HS-27A (cell line): ENCODE measurements around the gene CBLIF.
A peak's percentile ranks its signal among the peaks of the same experiment; 100 is the strongest.
"Not testable (repeated sequence)": the region's sequence is repeated elsewhere in the genome, so short reads cannot be mapped to it uniquely, and the experiment has no call there.

Experiments
- DNase-seq: peaks from one replicate; pipeline ENCODE4 v3.0.0-alpha.2; 2012; ENCODE audit warnings: low read depth, missing footprints

CBLIF gene

DNA sequence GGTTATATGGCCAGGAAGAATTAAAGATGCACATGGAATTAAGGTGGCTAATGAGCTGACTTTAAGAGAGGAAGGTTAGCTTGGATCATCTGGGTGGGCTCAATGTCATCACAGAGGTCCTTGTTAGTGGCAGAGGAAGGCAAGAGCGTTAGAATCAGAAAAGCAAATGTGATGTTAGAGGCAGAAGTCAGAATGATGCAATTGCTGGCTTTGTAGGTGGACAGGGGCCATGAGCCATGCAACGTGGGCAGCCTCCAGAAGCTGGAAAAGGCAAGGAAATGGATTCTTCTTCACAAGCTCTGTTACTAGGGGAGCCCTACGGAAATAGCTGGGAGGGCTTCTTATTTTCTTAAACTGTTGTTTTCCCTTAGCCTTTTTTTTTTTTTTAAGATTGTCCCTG lies 2.3 kb upstream of the CBLIF start:
- DNase-seq = no peak

DNA sequence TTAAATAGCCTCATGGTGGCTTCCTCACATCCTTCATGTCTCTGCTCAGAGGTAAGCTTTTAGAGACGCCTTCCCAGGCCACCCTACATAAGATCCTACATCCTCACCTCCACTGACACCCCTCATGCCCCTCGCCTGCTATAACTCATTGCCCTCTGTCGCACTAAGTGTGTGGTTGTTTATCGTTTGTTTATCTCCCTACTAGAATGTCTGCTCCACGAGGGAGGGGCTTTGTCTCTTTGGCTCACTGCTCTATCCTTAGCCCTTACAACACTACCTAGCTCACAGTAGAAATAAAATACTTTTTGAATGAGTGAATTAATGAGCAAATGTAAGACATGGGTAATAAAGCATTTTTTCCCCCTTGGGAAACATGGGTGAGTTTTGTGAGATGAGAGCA lies 1.3 kb upstream of the CBLIF start:
- no peak for DNase-seq

DNA sequence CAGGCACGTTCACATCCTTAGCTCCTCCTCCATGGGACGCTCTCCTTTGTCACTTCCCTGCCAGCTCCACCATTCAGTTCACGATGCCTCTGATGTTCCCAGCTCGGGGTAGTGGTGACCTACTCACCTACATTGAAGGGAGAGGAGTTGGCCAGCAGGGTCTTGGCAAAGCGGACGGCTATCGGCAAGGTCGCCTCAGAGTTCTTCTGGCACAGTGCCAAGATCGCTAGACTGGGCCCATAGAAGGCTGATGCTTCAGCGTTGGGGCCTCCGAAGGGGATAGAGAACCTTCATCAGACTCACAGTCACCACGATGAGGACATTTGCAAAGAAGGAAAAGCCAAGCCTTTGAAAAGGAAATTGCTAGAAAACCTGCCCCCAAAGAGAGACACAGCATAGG lies 3.0 kb downstream of the CBLIF start:
- no peak for DNase-seq

DNA sequence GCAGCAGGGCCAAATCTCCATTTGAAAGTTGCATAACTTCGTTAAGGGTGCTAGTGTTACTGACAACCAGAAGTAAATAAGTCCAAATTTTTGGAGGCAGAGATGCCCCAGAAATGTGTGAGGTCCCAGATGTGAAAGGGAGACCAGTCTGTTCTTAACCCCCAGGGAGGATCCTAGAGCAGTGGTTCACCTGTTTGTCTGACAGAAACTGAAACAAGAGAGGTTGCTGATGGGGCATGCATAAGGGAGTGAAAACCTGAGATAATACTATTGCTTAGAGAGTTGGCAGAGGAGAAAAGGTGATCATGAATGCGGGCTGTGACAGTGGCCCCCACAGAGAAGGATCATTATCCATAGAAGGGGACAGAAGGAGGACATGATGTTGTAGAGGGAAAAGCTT lies 3.8 kb downstream of the CBLIF start:
- no peak for DNase-seq

DNA sequence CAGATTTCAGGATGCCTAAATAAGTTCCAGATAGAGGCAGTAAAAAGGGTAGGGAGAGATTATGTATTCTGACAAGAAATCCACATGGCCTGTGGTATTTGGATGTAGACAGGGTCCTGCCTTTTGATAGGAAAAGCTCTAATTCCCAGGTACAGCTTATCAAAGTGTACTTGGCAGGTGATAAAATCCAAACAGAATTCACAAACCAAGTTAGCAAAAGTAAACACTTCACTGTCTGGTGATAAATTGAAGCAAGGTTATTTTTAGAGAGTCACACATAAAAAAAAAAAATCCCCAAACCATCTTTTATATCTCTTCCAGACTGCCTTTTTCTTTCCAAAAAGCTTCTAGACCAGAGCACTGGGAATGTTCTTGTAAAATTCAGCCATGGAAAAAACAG lies 5.7 kb downstream of the CBLIF start:
- no peak for DNase-seq

DNA sequence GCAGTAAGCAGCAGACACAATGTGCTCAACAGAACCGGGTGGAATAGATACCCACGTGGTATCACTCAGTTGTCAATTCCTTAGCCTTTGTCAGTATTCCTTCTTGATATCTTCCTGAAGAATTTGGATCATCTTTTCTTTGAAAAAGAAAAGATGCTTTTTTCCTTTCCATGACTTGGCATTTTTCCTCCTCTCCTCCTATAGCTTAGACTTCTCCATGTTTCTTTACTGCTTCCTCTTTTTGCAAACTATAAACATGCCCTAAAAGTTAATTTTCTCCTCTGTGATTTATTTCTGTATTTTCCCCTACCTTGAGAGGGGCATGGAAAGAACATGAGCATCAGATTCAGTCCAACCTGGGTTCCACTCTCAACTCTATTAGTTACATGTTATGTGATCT lies 11.7 kb downstream of the CBLIF start:
- DNase-seq = no peak

DNA sequence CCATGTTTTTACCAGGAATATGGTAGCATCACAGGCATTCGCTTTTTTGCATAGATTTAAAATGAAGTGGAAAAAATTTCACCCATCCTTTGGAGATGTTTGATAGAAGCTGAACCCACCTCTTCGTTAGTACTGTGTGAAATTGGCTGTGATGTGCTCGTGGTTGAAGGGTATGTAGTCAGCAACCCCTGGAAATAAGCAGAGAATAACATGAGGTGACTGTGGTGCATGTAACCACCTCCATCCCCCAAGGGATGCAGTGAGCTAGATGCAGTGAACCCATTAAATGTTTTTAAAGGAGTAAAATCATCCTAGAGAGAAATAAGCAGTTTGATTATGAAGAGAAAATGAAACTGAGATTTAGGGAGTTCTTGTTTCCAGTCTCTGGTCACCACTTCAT lies 15.9 kb downstream of the CBLIF start:
- DNase-seq = no peak

DNA sequence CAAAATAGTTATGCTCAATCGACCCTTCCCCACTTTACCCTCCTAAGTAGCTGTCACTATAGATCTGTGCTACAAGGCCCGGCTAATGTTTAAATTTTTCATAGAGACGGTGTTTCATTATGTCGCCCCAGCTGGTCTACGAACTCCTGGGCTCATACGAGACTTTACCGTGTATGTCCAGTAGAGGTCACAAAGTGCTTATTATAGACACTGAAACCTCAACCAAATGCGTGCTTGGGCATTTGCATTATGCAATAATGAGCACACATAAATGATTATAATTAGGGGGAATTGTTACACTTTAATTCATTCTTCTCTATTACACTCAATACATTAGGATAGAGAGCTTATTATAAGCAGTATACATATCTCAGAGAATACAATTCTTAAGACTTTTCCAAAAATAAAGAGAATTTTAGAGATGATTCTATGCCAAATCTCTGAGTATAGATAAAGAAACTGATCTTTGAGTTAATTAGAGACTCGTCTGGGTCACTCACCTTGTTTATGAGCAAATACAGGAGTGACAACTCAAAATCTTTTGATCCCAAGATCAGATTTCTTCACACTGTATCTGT lies 22.2 kb downstream of the CBLIF start:
- DNase-seq = peak; percentile 31

DNA sequence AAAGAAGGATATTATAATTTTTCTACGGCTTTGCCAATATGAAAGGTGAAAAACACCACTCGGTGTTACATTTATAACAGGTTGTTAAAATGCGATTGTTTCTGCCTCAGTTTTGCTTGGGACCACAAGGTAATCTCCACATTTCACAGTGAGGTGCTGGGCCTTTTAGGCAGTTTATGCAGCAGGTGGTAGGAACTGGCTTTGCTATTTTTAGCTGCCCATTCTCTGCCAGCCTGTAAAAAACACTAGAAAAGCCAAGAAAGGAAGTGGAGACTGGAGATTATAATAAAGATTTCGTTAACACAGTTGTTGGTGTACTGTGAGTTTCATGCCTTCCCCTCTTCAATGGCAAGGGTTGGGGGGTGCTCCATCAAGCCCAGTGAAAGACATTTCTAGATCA lies 26.7 kb downstream of the CBLIF start:
- DNase-seq = no peak

DNA sequence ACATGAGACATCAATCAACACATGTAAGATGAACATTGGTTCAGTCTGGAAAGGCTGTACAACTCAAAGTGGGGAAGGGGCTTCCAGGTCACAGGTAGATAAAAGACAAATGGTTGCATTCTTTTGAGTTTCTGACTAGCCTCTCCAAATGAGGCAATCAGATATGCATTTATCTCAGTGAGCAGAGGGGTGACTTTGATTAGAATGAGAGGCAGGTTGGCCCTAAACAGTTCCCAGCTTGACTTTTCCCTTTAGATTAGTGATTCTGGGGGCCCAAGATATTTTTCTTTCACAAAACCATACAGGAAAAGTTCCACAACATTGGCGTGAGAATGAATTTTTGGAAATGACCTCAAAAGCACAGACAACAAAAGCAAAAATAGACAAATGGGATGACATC lies 28.9 kb downstream of the CBLIF start:
- DNase-seq = not testable (repeated sequence)

DNA sequence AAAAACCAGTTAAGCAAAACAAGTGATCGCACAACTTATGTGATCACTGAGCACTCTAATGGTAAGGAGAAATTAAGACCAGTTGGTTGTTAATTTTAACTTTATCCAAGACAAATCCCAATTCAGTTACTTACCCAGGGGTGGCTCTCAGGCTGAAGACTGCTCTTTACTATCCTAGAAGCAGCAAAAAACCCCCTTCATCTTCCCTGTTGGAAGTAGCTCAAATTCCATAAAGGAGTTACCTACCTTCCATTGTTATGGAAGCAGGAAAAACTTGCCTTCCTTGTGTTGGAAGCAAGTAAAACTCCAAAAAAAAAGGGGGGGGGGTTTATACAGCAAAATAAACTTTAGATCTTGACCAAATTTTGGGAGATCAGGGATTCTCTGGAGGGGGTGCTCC lies 29.5 kb downstream of the CBLIF start:
- DNase-seq = no peak

DNA sequence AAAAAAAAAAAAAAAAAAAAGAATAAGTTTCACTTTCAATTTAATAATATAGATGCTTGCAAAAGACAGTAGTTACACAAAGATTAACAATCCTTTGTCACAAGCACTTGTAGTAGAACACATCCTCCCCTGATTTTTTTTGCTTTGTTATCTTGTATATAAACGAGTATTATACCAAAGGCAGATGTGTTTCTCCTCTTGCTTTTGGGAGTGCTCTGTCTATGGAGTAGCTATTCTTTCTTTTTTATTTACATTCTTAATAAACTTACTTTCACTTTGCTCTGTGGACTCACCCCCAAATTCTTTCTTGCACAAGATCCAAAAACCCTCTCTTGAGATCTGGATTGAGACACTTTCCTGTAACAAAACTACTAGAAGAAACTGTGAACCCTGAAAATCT lies 31.3 kb downstream of the CBLIF start:
- no peak for DNase-seq

DNA sequence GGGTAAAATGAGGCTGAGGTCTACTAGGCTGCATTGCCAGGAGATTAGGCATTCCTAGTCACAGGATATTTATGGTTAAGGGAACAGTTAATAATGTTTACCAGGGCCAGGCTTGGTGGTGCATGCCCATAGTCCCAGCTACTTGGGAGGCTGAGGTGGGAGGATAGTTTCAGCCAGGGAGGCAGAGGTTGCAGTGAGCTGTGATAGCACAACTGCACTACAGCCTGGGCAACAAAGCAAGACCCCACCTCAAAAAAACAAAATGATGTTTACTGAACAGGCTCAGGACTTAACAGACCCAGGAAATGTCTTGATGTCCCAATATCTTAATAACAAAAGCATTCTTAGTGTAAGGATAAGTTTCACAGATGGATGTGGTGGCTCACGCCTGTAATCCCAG lies 31.9 kb downstream of the CBLIF start:
- no peak for DNase-seq

DNA sequence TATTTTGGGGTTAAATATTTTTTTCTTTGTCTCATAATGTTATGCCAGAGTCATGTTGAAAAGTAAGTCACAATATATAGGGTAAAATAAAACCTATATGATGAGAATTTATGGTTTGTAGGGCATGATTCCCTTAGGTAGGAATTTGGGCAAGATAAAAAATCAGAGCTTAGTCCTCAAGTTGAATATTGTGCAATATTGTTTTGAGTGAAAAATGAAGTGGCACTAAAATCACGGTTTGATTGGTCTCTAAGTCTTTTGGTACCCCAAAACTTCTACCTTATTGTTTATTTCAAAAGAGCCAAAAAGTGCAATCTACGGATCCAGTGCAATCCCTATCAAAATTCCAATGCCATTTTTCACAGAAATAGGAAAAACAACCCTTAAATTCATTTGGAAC lies 33.1 kb downstream of the CBLIF start:
- no peak for DNase-seq

DNA sequence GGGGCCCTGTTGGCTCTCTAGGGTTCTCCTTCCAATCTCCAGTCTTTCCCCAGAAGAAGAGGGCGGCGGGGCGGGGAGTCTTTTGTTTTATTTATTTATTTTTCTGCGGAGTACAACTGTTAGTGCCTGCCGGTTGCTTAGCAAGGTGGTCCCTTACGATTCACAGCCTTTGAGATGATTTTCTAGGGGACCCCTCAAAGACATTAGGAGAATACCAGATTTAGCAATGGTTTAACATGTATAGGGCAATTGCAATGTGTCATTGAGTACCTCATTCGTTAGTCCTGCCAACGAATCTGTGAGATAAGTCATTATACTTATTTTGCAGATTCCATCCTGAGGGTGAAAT lies 34.4 kb downstream of the CBLIF start:
- DNase-seq = no peak

DNA sequence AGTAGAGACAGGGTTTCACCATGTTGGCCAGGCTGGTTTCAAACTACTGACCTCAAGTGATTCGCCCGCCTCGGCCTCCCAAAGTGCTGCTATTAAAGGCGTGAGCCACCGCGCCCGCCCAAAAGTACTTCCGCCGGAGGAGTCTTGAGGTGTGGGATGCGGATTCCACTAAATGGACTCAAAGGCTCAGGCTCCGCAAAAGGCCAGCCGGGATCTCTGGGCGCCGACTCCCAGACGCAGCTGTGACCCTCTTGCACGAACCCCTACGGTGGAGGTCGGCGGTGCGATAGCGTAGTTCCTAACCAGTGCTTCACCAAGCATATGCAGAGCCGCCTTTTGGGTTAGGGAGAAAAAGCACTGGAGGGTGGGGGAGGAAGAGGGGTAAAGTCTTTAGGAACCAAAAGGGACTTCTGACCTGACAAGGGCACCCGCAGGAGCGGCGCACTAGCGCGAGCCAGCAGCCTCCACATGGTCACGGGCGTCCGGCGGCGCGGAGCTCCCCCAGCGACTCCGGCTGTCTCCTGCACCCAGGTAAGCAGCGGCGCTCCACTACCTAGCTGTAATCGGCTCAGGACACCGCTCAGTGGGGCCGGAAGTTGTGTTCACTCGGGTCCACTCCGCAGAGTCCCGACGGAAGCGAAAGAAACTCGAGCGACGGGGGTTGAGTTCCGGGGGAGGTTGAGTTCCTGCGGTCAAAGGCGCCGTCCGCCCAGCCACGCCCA lies 34.9 kb downstream of the CBLIF start, which contains the start of gene MRPL16:
Gene MRPL16, minus strand, starts transcription at position 590 of the 722 bp plus-strand sequence. Its CDS starts 120 bp downstream, at position 470.
- DNase-seq = peak; percentile 74

DNA sequence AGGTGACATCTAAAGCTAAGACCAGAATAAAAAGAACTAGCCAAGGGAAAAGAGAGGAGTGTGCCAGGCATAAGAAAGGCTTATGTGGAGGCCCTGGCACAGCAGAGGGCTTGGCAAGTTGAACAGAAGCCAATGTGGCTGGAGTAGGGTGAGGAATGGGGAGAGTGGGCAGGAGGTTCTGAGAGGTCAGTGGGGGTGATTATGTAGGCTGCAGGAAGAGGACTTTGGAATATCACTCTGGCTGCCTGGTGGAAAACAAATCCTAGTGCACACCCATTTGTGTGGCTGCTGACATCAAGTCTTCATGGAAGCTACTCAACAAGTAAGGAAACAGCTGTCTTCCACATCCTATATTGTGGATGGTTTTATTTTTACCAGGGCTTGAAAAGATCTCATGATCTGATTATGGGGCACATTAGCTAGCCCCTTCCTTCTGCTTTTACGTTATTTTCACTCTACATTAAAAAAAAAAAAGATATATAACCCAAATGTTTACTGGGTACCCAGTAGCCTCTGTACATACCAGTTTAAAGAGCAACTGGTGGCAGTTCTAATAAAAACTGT lies 38.2 kb downstream of the CBLIF start:
- DNase-seq = no peak

DNA sequence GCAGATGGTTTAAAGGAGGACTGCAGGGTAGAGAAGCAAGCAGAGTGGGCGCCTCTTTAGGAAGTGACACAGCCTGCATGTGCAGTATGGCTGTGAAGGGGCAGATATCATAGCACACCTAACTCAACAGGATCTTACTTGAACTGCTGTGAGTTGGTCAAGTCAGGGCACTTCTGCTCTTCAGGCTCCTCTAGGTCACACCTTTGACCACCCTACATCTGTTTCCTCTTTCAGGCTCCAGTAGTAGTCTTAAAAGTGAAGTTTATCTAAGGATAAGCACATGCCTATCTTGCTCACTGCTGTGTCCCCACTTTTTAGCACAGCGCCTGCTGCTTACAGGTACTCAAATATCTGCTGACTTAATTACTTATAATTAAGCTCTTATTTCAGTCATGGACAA lies 41.2 kb downstream of the CBLIF start:
- DNase-seq = no peak

DNA sequence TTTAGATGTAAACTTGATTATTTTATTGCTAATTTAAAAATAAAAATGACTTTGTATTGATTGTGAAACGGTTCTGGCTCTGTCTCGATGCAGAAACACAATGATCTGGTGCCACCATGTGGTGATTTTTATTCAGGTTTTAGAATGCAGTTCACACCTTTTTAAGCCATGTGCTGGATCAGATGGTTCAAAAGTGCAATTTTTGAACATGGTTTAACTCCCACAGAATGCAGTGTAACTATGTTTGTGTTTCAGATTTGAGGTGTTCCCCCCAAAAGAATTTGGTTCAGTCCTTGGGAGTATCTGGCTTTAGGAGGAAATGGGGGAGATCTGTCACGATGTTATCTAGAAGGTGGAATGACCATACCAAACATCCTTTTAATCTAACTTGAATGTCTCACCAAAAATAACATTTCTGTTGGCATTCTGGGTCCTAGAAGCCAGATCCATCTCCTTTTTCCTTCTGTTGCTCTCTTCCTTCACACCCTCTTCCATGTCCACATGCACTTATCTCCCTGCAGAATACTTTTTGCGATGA lies 42.6 kb downstream of the CBLIF start:
- peak; percentile 31 for DNase-seq

DNA sequence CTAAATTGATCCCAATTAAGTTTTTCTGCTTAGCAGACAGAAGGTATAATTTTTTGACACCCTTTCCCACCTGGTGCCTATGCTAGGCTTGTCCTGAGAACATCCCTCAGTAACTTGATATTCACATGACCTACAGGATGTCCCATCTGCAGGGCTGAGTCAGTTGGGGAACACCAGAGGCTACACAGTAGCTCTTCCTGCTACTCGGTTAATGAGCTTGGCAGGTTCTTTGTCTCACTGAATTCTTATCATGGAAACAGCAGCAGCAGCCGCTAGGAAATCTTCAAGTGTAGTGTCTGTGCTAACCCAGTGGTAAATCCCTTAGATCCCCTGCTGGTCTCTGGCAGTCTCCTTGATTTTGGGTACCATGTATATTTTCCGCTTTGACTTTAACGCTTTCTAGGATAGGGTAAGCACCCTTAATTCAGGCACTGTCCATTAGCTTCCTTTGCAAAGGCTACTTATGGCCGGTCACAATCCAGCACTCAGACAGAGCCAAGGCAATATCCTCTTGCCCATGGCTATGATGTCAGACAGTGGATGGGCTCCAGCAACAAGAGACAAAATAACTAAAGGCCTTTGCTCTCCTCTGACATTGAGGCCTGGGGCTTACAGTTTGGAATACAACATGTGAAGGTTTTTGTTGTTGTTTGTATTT lies 43.2 kb downstream of the CBLIF start:
- no peak for DNase-seq

DNA sequence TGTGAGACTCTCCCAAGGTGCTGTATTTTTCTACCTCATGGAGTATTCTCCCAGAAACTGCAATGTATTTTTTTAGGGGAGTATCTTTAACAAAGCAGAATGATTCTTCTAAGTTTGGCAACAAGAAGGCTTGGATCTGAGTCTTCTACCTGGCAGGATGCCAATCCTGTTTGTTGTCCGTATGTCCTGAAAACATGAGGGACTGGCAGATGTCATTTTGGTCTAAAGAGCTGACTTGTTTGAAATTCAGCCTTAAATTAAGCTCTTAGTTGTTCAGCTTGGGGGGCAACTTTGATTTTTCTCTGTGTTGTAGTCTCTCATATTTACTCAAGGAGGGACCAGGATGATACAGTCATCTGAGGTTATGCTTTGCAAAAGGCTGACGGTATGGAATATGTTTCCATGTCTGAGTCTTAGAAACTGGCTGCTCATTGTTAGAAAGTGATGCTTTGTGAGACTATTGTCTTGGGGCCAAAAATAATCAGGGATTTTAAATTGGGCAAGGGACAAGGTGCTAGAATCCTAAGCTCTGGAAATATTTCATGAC lies 44.1 kb downstream of the CBLIF start:
- DNase-seq = no peak

DNA sequence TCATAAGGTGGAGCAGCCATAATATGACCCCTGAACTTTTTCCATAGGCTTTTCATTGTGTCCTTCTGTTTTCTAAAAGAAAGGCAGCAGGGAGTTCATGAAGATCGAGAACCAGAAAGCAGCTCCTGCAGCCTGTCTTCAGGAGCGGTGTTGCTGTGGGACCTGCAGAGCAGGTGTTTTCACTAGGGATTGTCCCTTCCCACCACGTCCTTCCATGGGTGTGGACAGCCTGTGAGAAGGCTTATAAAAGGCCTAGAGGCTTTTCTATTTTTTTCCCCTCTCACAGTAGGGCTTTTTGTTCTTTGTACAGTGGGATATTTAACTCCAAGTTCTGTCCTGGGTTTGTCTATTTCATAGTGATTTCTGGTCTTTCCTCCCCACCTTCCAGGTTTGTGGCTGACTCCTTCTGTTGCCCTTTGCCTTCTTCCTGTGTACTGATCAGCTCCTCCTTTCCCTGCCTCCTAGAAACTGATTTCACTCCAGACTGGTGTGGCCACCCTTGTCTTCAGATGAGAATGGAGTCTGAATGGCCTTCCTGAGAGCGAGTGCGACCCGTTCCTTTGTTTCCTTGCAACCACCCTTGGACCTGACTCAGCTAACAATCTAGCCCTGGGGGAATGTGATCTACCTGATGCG lies 44.8 kb downstream of the CBLIF start:
- no peak for DNase-seq
